IPS-18a (cell line): ENCODE results near the gene FES.
"Not testable (repeated sequence)": the region's sequence is repeated elsewhere in the genome, so short reads cannot be mapped to it uniquely, and the experiment has no call there.

Experiments
- H3K27ac ChIP-seq: one replicate; pipeline ENCODE4 v1.5.1; 2013; ENCODE audit warnings: low read length
- H3K27me3 ChIP-seq: one replicate; pipeline ENCODE4 v1.6.1; 2013; ENCODE audit warnings: mild to moderate bottlenecking, low read length; ENCODE audit not compliant: control insufficient read depth, insufficient read depth
- H3K36me3 ChIP-seq: one replicate; pipeline ENCODE4 v1.6.1; 2013; ENCODE audit warnings: low read depth, low read length; ENCODE audit not compliant: control insufficient read depth
- H3K4me1 ChIP-seq: one replicate; pipeline ENCODE4 v1.6.1; 2013; ENCODE audit warnings: low read depth, low read length; ENCODE audit not compliant: control insufficient read depth
- H3K4me3 ChIP-seq: one replicate; pipeline ENCODE4 v1.5.1; 2013; ENCODE audit warnings: low read length
- H3K9ac ChIP-seq: one replicate; pipeline ENCODE4 v1.6.1; 2013; ENCODE audit warnings: mild to moderate bottlenecking, low read length, moderate library complexity
- H3K9me3 ChIP-seq: one replicate; pipeline ENCODE4 v1.6.1; 2013; ENCODE audit warnings: low read depth, low read length; ENCODE audit not compliant: control insufficient read depth

Gene FES

DNA sequence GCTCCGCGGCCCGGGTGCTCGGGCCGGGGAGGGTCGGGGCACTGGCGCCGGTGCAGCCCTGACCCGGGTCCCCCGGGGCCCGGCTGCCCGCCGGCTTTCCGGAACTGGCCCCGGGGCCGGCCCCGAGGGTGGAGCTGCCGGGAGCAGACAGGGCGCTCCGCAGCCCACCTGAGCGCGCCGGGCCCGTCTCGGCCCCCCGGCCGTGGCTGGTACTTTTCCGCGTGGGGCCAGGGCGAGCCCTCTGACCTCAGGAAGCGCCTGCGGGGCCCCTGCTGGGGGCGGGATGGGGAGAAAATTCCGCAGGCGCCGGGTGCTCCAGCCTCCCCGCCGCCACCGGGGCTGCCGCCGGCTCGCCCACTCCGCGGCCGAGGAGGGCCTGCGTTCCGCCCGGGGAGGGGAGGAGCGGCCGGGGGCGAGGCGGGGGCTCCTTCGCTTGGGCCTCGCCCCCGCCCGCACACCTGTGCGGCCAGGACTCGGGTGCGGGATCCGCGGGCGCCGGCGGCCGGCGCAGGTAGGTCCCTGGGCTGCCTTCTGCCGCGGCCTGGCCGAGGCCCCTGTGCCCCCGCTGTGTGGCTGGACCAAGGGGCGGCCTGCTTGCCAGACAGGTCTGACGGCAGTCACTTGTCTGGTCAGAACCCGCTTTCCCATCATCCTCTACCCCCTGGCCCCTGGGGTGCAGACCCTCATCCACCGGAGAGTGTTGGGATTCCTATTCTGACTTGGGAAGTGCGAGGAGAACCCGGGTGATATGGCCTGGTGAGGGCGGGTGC lies 12.4 kb upstream of the FES start:
- Histone ChIP-seq H3K27ac (no peak overlapping the region), H3K4me1 (peaks cover 50% of the 10 kb centered on the region), H3K9ac (peak overlapping the region; percentile 14), H3K4me3 (peak overlapping the region; percentile 61), H3K36me3 (peaks cover 2% of the 10 kb centered on the region), H3K27me3 (no peaks in the 10 kb centered on the region), H3K9me3 (no peaks in the 10 kb centered on the region)

DNA sequence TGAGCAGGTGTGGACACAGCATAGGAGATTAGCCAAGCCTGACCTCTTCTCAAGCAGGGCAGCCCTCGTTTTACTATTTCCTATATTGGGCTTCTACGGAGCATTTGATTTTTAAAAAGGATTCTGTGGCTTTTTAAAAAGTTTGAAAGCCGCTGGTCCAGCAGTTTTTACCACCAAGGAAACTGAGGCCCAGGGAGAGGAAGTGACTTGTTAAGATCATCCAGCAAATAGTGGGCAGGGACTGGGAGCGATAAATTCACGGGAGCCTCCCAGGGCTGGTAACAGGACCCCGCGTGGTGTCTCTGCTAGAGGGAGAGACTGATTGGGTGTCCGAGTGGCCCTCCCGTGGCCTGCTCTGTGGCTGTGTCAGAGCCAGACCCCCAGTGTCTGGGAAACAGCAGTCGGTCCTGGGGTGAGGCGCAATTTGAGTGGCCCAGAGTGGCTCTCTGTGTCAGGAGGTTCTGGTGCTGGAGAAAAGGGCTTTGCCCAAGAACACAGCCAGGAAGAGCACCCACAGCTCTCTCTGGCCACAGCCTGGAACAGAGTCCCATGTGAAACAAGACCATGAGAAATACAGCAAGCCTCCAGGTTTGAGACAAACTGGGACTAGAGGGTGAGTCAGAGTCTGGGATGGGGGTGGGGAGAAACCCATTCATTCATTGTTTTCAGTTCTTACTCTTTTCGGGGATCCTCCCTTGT lies 11.7 kb upstream of the FES start:
- Histone ChIP-seq H3K4me3 (peak overlapping the region; percentile 61), H3K27ac (no peak overlapping the region), H3K9ac (no peak overlapping the region), H3K36me3 (peaks cover 10% of the 10 kb centered on the region), H3K9me3 (no peaks in the 10 kb centered on the region), H3K4me1 (peaks cover 50% of the 10 kb centered on the region), H3K27me3 (no peaks in the 10 kb centered on the region)

GRCh38 chr15:90873488-90873997 lies 10.8 kb upstream of the FES start:
- no peaks in the 10 kb centered on the region for H3K27me3 ChIP-seq
- H3K36me3 ChIP-seq: peaks cover 13% of the 10 kb centered on the region
- H3K4me1 ChIP-seq: peaks cover 45% of the 10 kb centered on the region
- no peak overlapping the region for H3K9ac ChIP-seq
- H3K9me3 ChIP-seq: no peaks in the 10 kb centered on the region
- H3K27ac ChIP-seq: no peak overlapping the region
- no peak overlapping the region for H3K4me3 ChIP-seq

DNA sequence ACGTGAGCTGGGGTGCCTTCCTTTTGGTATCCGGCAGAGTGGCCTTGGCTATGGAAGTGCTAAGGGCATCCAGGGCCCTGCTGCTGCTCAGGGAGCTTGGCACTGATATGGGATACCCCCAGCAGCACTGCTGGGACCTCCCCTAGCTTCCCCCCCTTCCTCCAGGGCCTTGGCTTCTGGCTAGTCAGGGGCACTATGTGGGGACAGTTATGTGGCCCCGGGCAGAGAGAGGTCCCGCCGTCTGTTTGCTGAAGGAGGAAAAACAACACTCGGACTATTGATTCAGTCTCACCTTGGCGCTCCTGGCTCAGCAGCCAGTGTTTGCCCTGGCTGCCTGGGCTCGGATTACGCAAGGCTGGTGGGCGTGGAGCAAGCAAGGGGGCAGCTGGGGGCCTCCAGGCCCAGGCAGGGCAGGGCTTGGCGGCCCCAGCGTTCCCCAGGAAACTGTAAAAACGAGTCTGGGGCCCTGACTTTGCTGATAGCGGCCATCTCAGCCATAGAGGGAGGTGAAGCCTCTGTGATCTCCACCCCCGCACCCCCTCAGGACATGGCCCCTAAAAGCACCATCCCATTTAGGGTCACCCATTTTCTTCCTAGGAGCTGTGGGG lies 10.2 kb upstream of the FES start:
- peaks cover 18% of the 10 kb centered on the region for H3K36me3 ChIP-seq
- H3K27ac ChIP-seq: peak overlapping the region; percentile 24
- H3K9ac ChIP-seq: no peak overlapping the region
- no peaks in the 10 kb centered on the region for H3K9me3 ChIP-seq
- H3K4me1 ChIP-seq: peaks cover 39% of the 10 kb centered on the region
- H3K27me3 ChIP-seq: no peaks in the 10 kb centered on the region
- H3K4me3 ChIP-seq: no peak overlapping the region

DNA sequence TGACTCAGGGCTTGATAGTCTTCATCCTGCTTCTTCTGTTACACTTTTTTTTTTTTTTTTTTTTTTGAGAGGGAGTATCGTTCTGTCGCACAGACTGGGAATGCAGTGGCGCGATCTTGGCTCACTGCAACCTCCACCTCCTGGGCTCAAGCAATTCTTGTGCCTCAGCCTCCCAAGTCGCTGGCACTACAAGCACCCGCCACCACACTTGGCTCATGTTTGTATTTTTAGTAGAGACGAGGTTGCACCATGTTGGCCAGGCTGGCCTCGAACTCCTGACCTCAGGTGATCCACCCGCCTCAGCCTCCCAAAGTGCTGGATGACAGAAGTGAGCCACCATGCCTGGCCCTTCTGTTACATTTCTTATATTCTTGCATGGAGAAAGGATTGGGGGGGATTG lies 9.3 kb upstream of the FES start:
- H3K9ac ChIP-seq, H3K4me3 ChIP-seq, H3K9me3 ChIP-seq, H3K27ac ChIP-seq, H3K27me3 ChIP-seq: not testable (repeated sequence)
- Histone ChIP-seq H3K36me3 (peaks cover 26% of the 10 kb centered on the region), H3K4me1 (peaks cover 30% of the 10 kb centered on the region)

GRCh38 chr15:90875549-90875981 lies 8.7 kb upstream of the FES start:
- no peak overlapping the region for H3K4me3 ChIP-seq
- H3K27ac ChIP-seq: no peak overlapping the region
- peaks cover 25% of the 10 kb centered on the region for H3K4me1 ChIP-seq
- H3K27me3 ChIP-seq: no peaks in the 10 kb centered on the region
- H3K9me3 ChIP-seq: no peaks in the 10 kb centered on the region
- H3K36me3 ChIP-seq: peaks cover 26% of the 10 kb centered on the region
- no peak overlapping the region for H3K9ac ChIP-seq

DNA sequence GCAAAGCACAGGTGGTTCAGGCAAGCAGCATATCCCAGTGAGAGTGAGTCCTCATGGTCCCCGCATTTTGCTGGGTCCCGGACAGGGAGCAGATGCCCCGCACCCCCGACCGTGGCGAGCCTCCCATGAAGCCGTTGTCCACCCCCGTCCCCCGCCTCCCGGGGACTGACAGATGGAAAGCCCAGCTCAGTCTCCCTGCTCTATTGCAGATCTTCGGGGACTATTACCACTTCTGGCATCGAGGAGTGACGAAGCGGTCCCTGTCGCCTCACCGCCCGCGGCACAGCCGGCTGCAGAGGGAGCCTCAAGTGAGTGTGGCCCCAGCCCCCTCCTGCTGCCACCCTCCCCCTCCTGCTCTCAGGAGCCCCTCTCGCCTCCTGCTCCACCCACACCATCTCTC lies 8.3 kb upstream of the FES start:
- Histone ChIP-seq H3K4me1 (peaks cover 24% of the 10 kb centered on the region), H3K4me3 (no peak overlapping the region), H3K9me3 (no peaks in the 10 kb centered on the region), H3K36me3 (peaks cover 26% of the 10 kb centered on the region), H3K27ac (no peak overlapping the region), H3K27me3 (no peaks in the 10 kb centered on the region), H3K9ac (no peak overlapping the region)

GRCh38 chr15:90876512-90877170 lies 7.7 kb upstream of the FES start:
- Histone ChIP-seq H3K27me3 (no peaks in the 10 kb centered on the region), H3K9ac (no peak overlapping the region), H3K4me3 (no peak overlapping the region), H3K9me3 (no peaks in the 10 kb centered on the region), H3K36me3 (peaks cover 26% of the 10 kb centered on the region), H3K4me1 (peaks cover 24% of the 10 kb centered on the region), H3K27ac (no peak overlapping the region)

GRCh38 chr15:90877315-90877714 lies 7.0 kb upstream of the FES start:
- H3K9ac ChIP-seq: no peak overlapping the region
- no peaks in the 10 kb centered on the region for H3K27me3 ChIP-seq
- no peak overlapping the region for H3K27ac ChIP-seq
- H3K9me3 ChIP-seq: no peaks in the 10 kb centered on the region
- H3K4me1 ChIP-seq: peaks cover 23% of the 10 kb centered on the region
- peaks cover 26% of the 10 kb centered on the region for H3K36me3 ChIP-seq
- no peak overlapping the region for H3K4me3 ChIP-seq

DNA sequence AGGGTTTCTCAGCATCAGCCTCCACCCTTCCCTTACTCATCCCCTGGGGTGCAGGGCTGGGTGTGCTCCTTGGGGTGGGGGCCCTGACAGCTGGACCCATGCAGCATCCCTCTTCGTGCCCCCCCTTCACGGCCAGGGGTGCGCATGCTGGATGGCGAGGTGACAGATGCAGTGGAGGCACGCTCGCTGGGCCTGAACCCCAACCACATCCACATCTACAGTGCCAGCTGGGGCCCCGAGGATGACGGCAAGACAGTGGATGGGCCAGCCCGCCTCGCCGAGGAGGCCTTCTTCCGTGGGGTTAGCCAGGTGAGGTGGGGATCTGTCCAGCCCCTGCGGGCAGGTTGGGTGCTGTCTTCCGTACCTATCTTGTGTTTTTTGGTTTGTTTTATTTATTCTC lies 6.3 kb upstream of the FES start:
- Histone ChIP-seq H3K27ac (no peak overlapping the region), H3K9ac (no peak overlapping the region), H3K4me3 (no peak overlapping the region), H3K27me3 (no peaks in the 10 kb centered on the region), H3K36me3 (peaks cover 26% of the 10 kb centered on the region), H3K9me3 (no peaks in the 10 kb centered on the region), H3K4me1 (peaks cover 16% of the 10 kb centered on the region)

DNA sequence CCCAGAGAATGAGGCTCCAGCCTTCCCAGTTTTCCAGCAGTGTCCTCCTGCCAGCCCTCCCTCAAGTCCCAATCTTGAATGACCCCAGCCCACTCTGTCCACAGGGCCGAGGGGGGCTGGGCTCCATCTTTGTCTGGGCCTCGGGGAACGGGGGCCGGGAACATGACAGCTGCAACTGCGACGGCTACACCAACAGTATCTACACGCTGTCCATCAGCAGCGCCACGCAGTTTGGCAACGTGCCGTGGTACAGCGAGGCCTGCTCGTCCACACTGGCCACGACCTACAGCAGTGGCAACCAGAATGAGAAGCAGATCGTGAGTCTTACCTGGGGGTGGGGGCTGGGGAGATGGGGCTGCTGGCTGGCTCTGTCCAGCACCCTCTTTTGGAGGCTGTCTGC lies 5.6 kb upstream of the FES start:
- no peak overlapping the region for H3K4me3 ChIP-seq

More for the DNA sequence above, 5.6 kb upstream of the FES start:
- Histone ChIP-seq H3K4me1 (peaks cover 14% of the 10 kb centered on the region), H3K27ac (no peak overlapping the region), H3K9me3 (no peaks in the 10 kb centered on the region), H3K27me3 (no peaks in the 10 kb centered on the region), H3K9ac (no peak overlapping the region), H3K36me3 (peaks cover 26% of the 10 kb centered on the region)
